K562 (cell line): ENCODE data around the gene BMF. TPM values are rescaled to one million over a fixed set of nuclear protein-coding genes. Genes with fewer than 3 reads are reported as not detected.

Experiments
- ATAC-seq: fragments of 200-7000 bp; cut with Tn5 transposase; 3 replicates; pipeline ENCODE4 v1.9.1; 2020; ENCODE audit warnings: moderate library complexity
- BruUV-seq: library from RNA; stranded (reverse); fragments of 400-500 nt; replicated peaks from 2 replicates; lab custom pipeline; 2021; lab: Mats Ljungman, UMichigan
- CTCF ChIA-PET: fragments of 300-600 bp; formaldehyde crosslinking; extraction: SDS; loops from one replicate; lab custom pipeline; 2021; ENCODE audit warnings: low intra/inter-chr PET ratio; lab: Yijun Ruan, JAX
- POLR2A ChIA-PET: fragments of 300-600, 350-650 bp; sonication (Branson Sonifier 250); formaldehyde crosslinking; extraction: SDS; loops from one replicate; lab custom pipeline; 2021; ENCODE audit warnings: antibody characterized with exemption, inconsistent platforms; lab: Yijun Ruan, JAX
- DNase-seq, 4 experiments: peaks; one replicate each; pipeline versions ENCODE4 v3.0.0 to v3.0.0-alpha.2; 2011 to 2018; ENCODE audit warnings: low spot score in 3 of 4, mixed read lengths in 3 of 4; ENCODE audit errors: extremely low read depth in 1 of 4
- FAIRE-seq: peaks from 2 replicates; lab custom pipeline; 2011; peaks lifted over from hg19 to GRCh38; lab: Jason Lieb, UNC
- H2AFZ ChIP-seq: 2 replicates; pipeline ENCODE4 v1.6.0; 2011; ENCODE audit warnings: low read depth, low read length, control low read depth, inconsistent platforms
- H3K27ac ChIP-seq: fragments of 200-600 bp; 3 replicates; pipeline ENCODE4 v1.8.0; 2011; ENCODE audit warnings: low read depth, mild to moderate bottlenecking, control low read depth, inconsistent platforms, low read length, moderate library complexity, mixed read lengths; ENCODE audit errors: extremely low read depth
- H3K27me3 ChIP-seq, 2 experiments: fragments of 300-600 bp in 1 of 2; 2 replicates in 1 of 2; 3 replicates in 1 of 2; pipeline versions ENCODE4 v1.6.0 to v1.8.0; 2011; ENCODE audit warnings: inconsistent platforms in 2 of 2, low read length in 2 of 2, mild to moderate bottlenecking in 1 of 2, mixed read lengths in 1 of 2, moderate library complexity in 1 of 2; ENCODE audit not compliant: control insufficient read depth in 2 of 2, insufficient read depth in 2 of 2
- H3K36me3 ChIP-seq: fragments of 300-600 bp; 3 replicates; pipeline ENCODE4 v1.8.0; 2011; ENCODE audit warnings: mild to moderate bottlenecking, low read length, inconsistent platforms; ENCODE audit not compliant: control insufficient read depth, insufficient read depth
- H3K4me1 ChIP-seq, 2 experiments: fragments of 200-600 bp in 1 of 2; replicated peaks in 1 of 2; 2 replicates in 1 of 2; 3 replicates in 1 of 2; pipeline versions ENCODE4 v1.5.1 to v1.8.0; 2011; ENCODE audit warnings: inconsistent platforms in 2 of 2, low read length in 2 of 2, mild to moderate bottlenecking in 1 of 2, mixed read lengths in 1 of 2, moderate library complexity in 1 of 2; ENCODE audit not compliant: control insufficient read depth in 2 of 2, insufficient read depth in 2 of 2
- H3K4me2 ChIP-seq: 2 replicates; pipeline ENCODE4 v1.6.1; 2011; ENCODE audit warnings: low read length, control low read depth, inconsistent platforms, mixed read lengths; ENCODE audit not compliant: insufficient read depth
- H3K4me3 ChIP-seq: fragments of 200-600 bp; sonication (generic), shearing (Covaris generic); 2 replicates; pipeline ENCODE4 v1.5.1; 2016; ENCODE audit warnings: control low read depth, inconsistent platforms
- H3K79me2 ChIP-seq: fragments of 200-600 bp; 3 replicates; pipeline ENCODE4 v1.8.0; 2011; ENCODE audit warnings: low read length, inconsistent platforms; ENCODE audit not compliant: control insufficient read depth, insufficient read depth
- H3K9ac ChIP-seq, 2 experiments: 2 replicates each; pipeline versions ENCODE4 v1.6.0 to v1.6.1; 2011; ENCODE audit warnings: low read depth in 2 of 2, low read length in 2 of 2, control low read depth in 1 of 2, inconsistent platforms in 1 of 2, mild to moderate bottlenecking in 1 of 2, mixed read lengths in 1 of 2; ENCODE audit not compliant: insufficient read depth in 1 of 2
- H3K9me1 ChIP-seq: one replicate; pipeline ENCODE4 v1.6.0; 2011; ENCODE audit warnings: inconsistent platforms, mild to moderate bottlenecking, low read length, moderate library complexity; ENCODE audit not compliant: control insufficient read depth, insufficient read depth
- H3K9me3 ChIP-seq: replicated peaks from 2 replicates; pipeline ENCODE4 v1.5.1; 2011; ENCODE audit warnings: low read depth, low read length, inconsistent platforms; ENCODE audit not compliant: control insufficient read depth, insufficient read depth
- H4K20me1 ChIP-seq: replicated peaks from 2 replicates; pipeline ENCODE4 v1.6.1; 2011; ENCODE audit warnings: low read length, inconsistent platforms, mixed read lengths; ENCODE audit not compliant: control insufficient read depth, insufficient read depth
- ERF ChIP-seq: fragments of 450-650 bp; formaldehyde crosslinking; IDR thresholded peaks from 2 replicates; pipeline ENCODE4 v1.4.0; 2020; ENCODE audit warnings: mild to moderate bottlenecking, mixed read lengths
- KDM1A ChIP-seq, 2 experiments: fragments of 450-650 bp; IDR thresholded peaks; 2 replicates each; pipeline ENCODE4 v1.6.1; 2016; ENCODE audit warnings: mild to moderate bottlenecking in 2 of 2
- THAP7 ChIP-seq: fragments of 250-450 bp; sonication (Bioruptor Pico); IDR thresholded peaks from 2 replicates; pipeline ENCODE4 v1.5.0; 2021
- WGBS: fragments of 100-300 bp; shearing (Covaris generic); methylation state at CpG from one replicate; pipeline ENCODE4 v1.1.6; 2016; ENCODE audit warnings: low coverage, mixed read lengths; ENCODE audit not compliant: insufficient coverage; ENCODE audit errors: missing lambda C conversion rate; 5-methylcytosine and 5-hydroxymethylcytosine counted together
- in situ Hi-C: fragments of 300-500 bp; cut with MboI; formaldehyde crosslinking; loops from 4 replicates; pipeline ENCODE4 v1.15.0; 2018; ENCODE audit warnings: inconsistent platforms, mixed read lengths
- intact Hi-C: fragments of 100-400 bp; cut with micrococcal nuclease; formaldehyde crosslinking; loops from 2 replicates; pipeline ENCODE4 v1.14.2; 2022
- polyA plus RNA-seq, 8 experiments: library from polyadenylated mRNA; depleted of rRNA in 4 of 8; stranded (reverse) in 5 of 8; unstranded in 3 of 8; fragments of >200 nt; fragmentation: Nextera tagmentation in 2 of 8; fragmentation: Illumina TruSeq in 1 of 8; extraction: Ambion mirVana in 2 of 8; extraction: Trizol in 1 of 8; gene quantifications; 2 replicates each; pipeline versions ENCODE4 v1.2.1 to v1.2.3, GENCODE V29; 2011 to 2014; ENCODE audit warnings: inconsistent platforms in 1 of 8, missing spikeins in 1 of 8
- total RNA-seq, 7 experiments: library from RNA; depleted of rRNA in 6 of 7; stranded (reverse); fragments of >200 nt in 6 of 7; fragmentation: Illumina TruSeq in 2 of 7; extraction: Trizol in 2 of 7; gene quantifications; 2 replicates each; pipeline versions ENCODE4 v1.2.1 to v1.2.3, GENCODE V29; 2011 to 2021; ENCODE audit warnings: low replicate concordance in 1 of 7

Gene BMF
- total and polyA plus RNA-seq, 9 of the 15 experiments (the other 6 are each of a cell fraction or from before 2014, with no cell fraction given), result 0.25 to 0.91 (median 0.59) TPM; not detected in 2

GRCh38 chr15:40055576-40056293, 52.9 kb downstream of the BMF start:
- ChIA-PET CTCF (no interaction called here), POLR2A (interaction anchor here (0.6 to 1.6 kb wide), 5 partner anchors 11 to 1335 kb away, joined by 3 to 6 read pairs (median 3); no protein-coding TSS in a partner anchor)
- Histone ChIP-seq H3K9ac (peak overlapping the region in 1 of 2 experiments; percentile 79; a peak in 2 of 4 replicates), H3K4me2 (no peak overlapping the region), H3K4me1 (peaks cover 0 to 7% of the 10 kb centered on the region in 2 experiments; a peak in 3 of 5 replicates), H2AFZ (no peak overlapping the region), H3K9me3 (no peaks in the 10 kb centered on the region), H4K20me1 (no peaks in the 10 kb centered on the region; the same call in 1 of the 2 replicates), H3K27ac (no peak overlapping the region), H3K27me3 (no peaks in the 10 kb centered on the region), H3K79me2 (no peaks in the 10 kb centered on the region), H3K9me1 (no peaks in the 10 kb centered on the region), H3K4me3 (no peak overlapping the region), H3K36me3 (no peaks in the 10 kb centered on the region)
- in situ Hi-C loops, result loop anchor here (10.0 kb wide), 1 partner anchor 369 kb away; no protein-coding TSS in a partner anchor
- TF ChIP-seq KDM1A (IDR thresholded peaks at IDR 0.05) (no peak), ERF (CRISPR knock-in tag) (no peak), THAP7 (CRISPR knock-in tag) (no peak)
- no peak for DNase-seq
- BruUV-seq, result no TSS peak
- ATAC-seq, result no peak
- no peak for FAIRE-seq
- intact Hi-C loops, result no loop called here
- 66% methylated on average over 13 of the region's 14 CpGs for WGBS
